Esophagus muscularis mucosa (tissue), 4 donors: ENCODE data around the gene PARP12.

Source experiments
- CTCF ChIP-seq, 3 experiments: fragments of 200-600 bp in 2 of 3; fragments of 450-650 bp in 1 of 3; sonication (generic) in 2 of 3; IDR thresholded peaks; one replicate each; pipeline ENCODE4 v1.5.1; 2017 to 2019; ENCODE audit warnings: antibody characterized with exemption in 3 of 3, mild to moderate bottlenecking in 2 of 3, moderate library complexity in 1 of 3
- EP300 ChIP-seq: sonication (generic); formaldehyde crosslinking; IDR thresholded peaks from one replicate; pipeline ENCODE4 v1.6.1; 2017; ENCODE audit warnings: antibody characterized with exemption
- POLR2A ChIP-seq: fragments of 450-650 bp; IDR thresholded peaks from one replicate; pipeline ENCODE4 v1.6.1; 2017; ENCODE audit warnings: antibody characterized with exemption, moderate library complexity, mild to moderate bottlenecking, low read depth
- POLR2AphosphoS5 ChIP-seq, 2 donors: sonication (generic); formaldehyde crosslinking; IDR thresholded peaks; one replicate each; pipeline ENCODE4 v1.6.1; 2017; ENCODE audit warnings: antibody characterized with exemption in 2 of 2

DNA sequence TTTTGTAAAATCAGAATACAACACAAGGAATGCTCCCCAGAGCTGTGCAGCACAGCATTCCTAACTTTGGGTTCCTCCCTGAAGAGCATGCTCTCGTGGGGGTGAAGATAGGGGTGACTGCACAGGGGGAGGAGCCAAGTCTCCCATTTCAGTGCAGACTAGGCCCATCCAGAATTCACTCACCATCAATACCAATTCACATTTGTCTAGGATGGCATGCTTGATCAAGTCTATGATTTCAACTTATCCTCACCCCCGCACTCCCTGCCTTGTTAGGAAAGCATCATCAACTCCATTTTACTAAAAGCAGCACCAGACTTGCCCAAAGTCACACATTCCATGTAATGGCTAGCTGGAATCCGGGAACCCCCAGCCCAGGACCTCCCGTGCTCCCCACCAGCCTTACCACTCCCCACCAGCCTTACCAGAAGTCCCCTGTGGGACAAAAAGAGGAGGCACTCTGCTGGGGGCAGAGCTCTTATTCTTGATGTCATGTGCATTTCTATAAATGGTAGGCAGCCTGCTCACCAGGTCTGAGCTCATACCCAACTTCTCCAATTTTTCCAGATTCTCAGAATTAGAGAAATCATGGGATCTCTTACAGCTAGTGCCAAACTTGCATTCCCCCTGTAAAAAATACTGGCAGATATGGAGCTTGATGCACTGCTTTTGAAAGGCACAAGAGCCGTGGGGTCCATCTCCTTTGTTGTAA lies 6.2 kb downstream of the PARP12 start:
- no peak for TF ChIP-seq EP300
- no peak for TF ChIP-seq CTCF (IDR thresholded peaks at IDR 0.05)
- no peak for TF ChIP-seq POLR2A
- no peak for TF ChIP-seq POLR2AphosphoS5 (IDR thresholded peaks at IDR 0.05)
